Neural progenitor cell (in vitro differentiated cells): ENCODE measurements around the gene PAX5.

Source experiments
- CTCF ChIP-seq: fragments of 200-600 bp; sonication (generic); IDR thresholded peaks from 2 replicates; pipeline ENCODE4 v1.5.1; 2017; ENCODE audit warnings: antibody characterized with exemption, mild to moderate bottlenecking
- EZH2 ChIP-seq: fragments of 200-600 bp; sonication (generic); IDR thresholded peaks from 2 replicates; pipeline ENCODE4 v1.6.1; 2017; ENCODE audit warnings: antibody characterized with exemption, mild to moderate bottlenecking, moderate library complexity

GRCh38 chr9:36876056-36876455, 158.0 kb downstream of the PAX5 start:
- TF ChIP-seq CTCF (no peak), EZH2 (no peak)
